ENCODE measurements around the gene IRS4.
A peak's percentile ranks its signal among the peaks of the same experiment; 100 is the strongest.

Gene IRS4

GRCh38 chrX:108736509-108737479 is at the start of gene IRS4:
Gene IRS4, minus strand, starts transcription at chrX:108736563.
- peak within 1 kb of the TSS; percentile 15 for H3K4me3 ChIP-seq (ENCODE audit: control insufficient read depth, low read depth, low read length)
- TF ChIP-seq CTCF (conservative IDR thresholded peaks at IDR 0.05; ENCODE audit: control insufficient read depth, insufficient read depth, low read depth, low read length), result no peak
- DNase-seq (ENCODE audit: low read depth), result peak; percentile 2

GRCh38 chrX:108772549-108772948 is 36.2 kb upstream of the IRS4 start:
- no peak for TF ChIP-seq CTCF (conservative IDR thresholded peaks at IDR 0.05; ENCODE audit: control insufficient read depth, insufficient read depth, low read depth, low read length)
- no peak for DNase-seq (ENCODE audit: low read depth)

GRCh38 chrX:108763559-108763958 is 27.2 kb upstream of the IRS4 start:
- H3K4me3 ChIP-seq (ENCODE audit: control insufficient read depth, low read depth, low read length), result no peak overlapping the region
- TF ChIP-seq CTCF (conservative IDR thresholded peaks at IDR 0.05; ENCODE audit: control insufficient read depth, insufficient read depth, low read depth, low read length), result no peak
- no peak for DNase-seq (ENCODE audit: low read depth)

More at GRCh38 chrX:108772549-108772948, 36.2 kb upstream of the IRS4 start:
- H3K4me3 ChIP-seq (ENCODE audit: control insufficient read depth, low read depth, low read length), result no peak overlapping the region

- no peak for TF ChIP-seq CTCF (conservative IDR thresholded peaks at IDR 0.05; ENCODE audit: control insufficient read depth, insufficient read depth, low read depth, low read length)
- no peak overlapping the region for H3K4me3 ChIP-seq (ENCODE audit: control insufficient read depth, low read depth, low read length)
- no peak for DNase-seq (ENCODE audit: low read depth)
Observed at GRCh38 chrX:108740299-108740774, 4.0 kb upstream of the IRS4 start.

GRCh38 chrX:108737754-108738153 is 1.4 kb upstream of the IRS4 start:
- no peak for DNase-seq (ENCODE audit: low read depth)
- no peak for TF ChIP-seq CTCF (conservative IDR thresholded peaks at IDR 0.05; ENCODE audit: control insufficient read depth, insufficient read depth, low read depth, low read length)
- H3K4me3 ChIP-seq (ENCODE audit: control insufficient read depth, low read depth, low read length), result no peak overlapping the region

- H3K4me3 ChIP-seq (ENCODE audit: control insufficient read depth, low read depth, low read length), result peak overlapping the region; percentile 6
- no peak for TF ChIP-seq CTCF (conservative IDR thresholded peaks at IDR 0.05; ENCODE audit: control insufficient read depth, insufficient read depth, low read depth, low read length)
- no peak for DNase-seq (ENCODE audit: low read depth)
Observed at GRCh38 chrX:108735679-108736508, 469 bp downstream of the IRS4 start.
